ENCODE data around the gene ATP1B3.
"Not testable (repeated sequence)": the region's sequence is repeated elsewhere in the genome, so short reads cannot be mapped to it uniquely, and the experiment has no call there.

ATP1B3 gene

DNA sequence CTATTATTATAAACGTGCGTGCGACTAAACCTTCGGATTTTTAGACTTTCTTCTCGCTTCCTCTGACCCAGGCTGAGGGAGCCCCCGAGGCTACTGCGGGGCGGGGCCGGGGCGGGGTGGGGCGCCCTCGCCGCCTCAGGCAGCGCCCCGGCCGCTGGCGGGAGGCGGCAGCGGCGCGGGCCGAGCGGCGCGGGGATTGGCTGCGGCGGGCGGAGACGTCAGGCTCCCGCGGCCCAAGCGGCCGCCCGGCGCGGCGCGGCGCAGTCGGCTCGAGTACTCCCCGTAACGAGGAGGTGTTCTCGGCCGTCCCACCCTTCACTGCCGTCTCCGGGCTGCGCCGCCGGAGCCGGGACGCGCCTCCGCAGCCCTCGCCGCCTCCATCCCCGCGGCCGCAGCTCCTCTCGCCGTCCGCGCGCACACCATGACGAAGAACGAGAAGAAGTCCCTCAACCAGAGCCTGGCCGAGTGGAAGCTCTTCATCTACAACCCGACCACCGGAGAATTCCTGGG lies at the start of gene ATP1B3:
ATP1B3 (plus strand) TSS at position 263 of the 510 bp plus-strand sequence; CDS start at position 422, 159 bp downstream.
- no peak for DNase-seq

DNA sequence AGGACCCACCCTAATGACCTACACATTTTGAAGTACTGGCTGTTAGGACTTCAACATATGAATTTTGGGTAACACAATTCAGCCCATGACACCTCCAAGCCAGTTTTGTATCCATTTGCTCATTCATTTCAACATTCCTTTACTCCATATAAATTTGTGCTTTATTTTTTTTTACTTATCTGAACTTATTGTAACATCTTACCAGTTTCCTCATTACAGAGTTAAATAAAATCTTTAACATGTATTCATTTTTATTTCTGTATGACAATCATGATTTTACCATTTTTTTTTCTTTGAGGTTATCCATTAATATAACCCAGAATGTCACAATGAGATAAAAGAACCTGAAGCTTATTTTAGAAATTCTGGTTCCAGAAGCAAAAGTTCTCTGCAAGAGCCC lies 48.0 kb upstream of the ATP1B3 start:
- no peak for DNase-seq

DNA sequence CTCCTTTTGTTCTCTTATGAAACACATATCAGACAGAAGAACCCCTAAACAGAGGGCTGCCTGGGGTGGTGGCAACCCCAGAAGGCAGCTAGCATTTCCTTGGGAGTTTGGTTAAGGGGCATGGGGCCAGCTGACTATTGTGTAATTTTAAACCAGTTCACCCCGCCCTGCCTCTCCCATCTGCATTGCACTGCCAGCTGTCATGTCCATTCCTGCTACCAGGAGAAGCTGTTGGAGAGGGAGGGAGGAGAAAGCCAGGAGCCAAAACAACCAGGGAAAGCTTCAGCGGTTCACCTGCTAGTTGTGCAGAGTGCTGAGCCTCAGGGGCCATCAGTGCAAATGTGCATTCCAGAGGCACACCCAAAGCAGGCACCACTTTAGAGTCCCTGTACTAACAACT lies 47.6 kb upstream of the ATP1B3 start:
- peak; percentile 62 for DNase-seq

DNA sequence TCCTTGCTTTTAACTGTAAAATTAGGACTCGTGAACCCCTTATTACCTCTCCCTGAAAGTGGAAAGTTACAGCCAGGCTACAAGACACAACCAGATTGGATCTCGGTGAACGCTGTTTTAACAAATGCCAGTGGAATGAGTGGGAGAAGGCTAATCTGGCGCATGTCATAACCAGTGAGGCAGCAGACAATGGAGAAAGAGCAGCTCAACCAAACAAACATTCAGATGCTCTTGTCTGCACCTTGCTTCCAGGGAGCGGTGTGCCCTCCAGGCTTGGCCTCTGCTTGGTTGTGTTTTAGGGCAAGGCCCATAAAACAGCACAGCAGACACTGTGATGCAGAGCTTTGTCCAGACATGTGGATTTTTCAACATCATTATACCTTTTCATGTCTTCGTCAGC lies 45.9 kb upstream of the ATP1B3 start:
- no peak for DNase-seq

DNA sequence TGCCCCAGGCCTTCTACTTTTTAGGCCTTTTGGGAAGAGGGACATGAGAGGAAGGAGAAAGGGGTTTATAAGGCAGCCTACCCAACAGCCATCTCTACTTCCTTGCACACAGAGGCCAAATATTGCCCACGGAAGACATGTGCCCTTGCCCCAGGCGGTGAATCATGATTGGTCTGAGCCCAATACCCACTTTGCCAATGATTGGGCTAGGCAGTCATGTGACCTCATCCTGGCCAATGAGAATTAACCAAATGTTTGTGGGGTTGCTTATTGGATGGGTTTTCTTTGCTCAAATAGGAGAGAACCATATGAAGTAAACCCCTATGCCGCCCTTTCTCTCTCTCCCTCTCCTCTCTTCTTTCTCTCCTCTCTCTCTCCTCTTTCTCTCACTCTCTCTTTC lies 42.2 kb upstream of the ATP1B3 start:
- no peak for DNase-seq

DNA sequence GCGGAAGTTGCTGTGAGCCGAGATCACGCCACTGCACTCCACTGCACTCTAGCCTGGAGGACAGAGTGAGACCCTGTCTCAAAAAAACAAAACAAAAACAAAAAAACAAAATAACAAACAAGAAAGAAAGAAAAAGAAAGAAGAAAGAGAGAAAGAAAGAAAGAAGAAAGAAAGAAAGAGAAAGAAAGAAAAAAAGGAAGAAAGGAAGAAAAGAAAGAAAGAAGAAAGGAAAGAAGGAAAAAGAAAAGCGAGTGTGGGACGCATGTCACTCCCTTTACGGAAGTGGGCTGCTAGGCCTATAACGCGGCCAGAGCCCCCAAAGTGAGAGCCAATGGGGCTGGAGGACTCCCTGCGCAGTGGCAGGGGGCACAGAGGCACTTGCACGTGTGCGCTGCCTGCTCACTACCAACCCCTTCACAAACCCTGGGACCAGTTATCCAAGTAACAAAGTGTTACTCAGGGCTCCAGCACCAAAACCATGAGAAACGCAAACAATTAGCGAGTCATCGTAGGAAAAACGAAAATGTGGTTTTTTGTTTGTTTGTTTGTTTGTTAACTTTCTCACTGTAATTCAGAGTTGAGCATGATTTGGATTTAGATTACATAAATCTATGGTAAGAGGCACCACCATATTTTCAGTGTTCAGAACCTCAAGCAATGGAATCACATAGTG lies 40.8 kb upstream of the ATP1B3 start:
- no peak for DNase-seq

DNA sequence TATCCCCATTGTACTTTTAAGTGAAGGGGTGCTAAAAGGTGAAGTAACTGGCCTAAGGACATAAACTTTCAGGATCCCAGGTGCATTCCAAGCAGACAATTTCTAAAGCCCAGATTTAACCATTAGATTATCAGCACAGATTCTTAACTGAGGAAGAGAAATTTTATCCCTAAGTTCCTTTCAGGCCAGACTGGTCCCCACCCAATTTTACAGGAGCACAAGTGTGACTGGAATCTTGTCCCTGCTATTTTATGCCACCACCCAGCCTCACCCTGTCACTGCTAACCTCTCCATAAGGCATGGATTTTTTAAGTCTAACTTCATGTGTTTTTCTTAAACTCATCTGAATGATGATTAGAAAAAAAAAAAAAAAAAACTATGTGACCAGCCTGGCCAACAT lies 37.1 kb upstream of the ATP1B3 start:
- DNase-seq: no peak

DNA sequence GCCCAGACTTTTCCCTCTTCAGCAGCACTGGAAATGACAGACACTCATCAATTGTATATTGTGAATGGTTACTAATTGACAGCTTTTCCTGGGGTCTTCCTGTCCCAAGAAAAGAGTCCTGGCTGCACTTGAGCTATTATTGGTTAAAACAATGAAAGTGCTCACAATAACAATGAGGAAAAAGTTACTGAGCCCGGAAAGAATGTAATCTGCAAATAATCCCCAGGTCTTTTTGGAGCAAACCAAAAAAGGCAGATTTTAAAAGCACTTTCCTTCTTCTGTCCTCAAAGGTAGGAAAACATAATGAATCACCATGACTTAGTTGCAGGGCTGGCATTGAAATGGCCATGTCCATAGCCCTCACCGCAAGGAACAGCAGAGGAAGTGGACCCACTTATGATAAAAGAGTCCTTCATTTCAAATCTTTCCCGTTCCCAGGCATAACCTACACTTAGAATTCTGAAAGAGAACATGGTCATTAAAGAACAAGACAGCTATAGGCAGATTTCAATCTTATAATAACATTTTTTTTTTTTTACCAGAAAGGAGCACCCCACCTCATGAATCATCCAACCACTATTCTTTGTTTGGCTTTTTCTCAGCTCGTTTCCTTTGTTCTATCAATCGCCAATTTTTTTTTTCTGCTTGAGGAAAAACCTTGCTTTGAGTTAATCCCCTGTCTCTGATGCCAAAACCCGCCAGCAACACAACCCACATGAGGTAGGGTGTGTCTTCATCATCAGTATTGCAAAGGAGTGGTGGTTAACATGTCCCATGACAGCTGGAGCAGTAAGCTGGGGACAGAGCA lies 35.5 kb upstream of the ATP1B3 start:
- DNase-seq: no peak

DNA sequence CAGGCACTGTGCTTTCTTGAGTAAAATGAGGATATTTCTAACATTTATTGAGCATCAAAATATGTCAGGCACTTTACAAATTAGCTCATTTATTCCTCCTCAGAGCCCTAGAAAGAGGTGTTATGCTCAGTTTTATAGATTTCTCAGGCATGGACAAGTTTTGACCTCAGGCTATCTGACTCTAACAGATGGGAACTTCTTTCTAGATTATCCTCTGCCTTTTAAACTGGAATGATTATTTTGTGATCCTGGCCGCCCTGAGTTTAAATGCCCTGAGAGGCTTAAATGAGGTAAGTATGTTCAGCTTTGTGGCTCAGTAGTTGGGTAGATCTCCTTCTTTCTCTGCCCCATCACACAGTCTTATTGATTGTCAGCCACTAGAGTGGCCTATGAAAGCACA lies 32.3 kb upstream of the ATP1B3 start:
- DNase-seq: no peak

DNA sequence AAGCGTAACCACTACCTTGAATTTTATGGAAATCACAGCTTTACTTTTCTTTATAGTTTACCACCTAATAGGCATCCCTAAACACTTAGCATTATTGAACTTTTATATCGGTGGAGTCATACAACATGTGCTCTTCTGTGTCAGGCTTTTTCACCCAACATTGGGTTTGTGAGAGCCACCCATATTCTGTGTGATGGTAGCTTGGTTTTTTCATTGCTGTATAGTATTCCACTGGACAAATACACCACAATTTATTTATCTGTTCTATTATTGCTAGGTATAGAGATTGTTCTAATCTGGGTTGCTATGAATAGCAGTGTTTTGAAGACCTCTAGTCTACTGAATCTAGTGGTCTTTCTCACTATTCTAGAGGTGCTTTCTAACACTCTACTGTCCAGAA lies 31.6 kb upstream of the ATP1B3 start:
- no peak for DNase-seq

DNA sequence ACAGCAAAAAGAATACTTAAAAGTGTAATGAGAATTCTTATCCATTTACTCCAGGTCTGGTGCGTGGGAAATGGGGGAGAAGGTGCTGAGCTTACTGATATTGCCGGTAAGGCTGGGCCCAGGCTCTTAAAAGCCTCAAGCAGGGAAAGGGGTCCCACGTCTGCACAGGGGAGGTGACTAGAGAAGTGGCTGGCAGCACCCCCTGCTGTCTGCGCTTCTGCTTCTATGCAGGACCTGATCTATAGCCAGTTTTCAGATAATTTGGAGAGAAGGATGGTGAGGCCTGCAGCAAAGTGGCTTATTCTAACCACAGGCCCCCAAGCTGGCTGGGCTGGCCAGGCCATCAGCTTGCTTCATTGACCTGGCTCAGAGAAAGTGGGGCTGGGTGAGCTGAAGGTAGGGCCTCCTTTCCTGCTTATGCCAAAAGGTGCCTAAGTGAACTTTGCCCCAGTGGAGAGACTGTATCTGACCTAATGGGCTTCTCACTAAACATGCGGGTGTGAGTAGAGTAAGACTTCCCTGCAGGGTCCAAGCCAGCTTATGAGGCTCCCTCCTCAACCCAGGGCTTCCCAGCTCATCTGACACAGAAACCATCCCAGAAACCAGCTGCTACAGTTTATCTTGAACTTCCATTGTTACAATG lies 30.9 kb upstream of the ATP1B3 start:
- DNase-seq: no peak

DNA sequence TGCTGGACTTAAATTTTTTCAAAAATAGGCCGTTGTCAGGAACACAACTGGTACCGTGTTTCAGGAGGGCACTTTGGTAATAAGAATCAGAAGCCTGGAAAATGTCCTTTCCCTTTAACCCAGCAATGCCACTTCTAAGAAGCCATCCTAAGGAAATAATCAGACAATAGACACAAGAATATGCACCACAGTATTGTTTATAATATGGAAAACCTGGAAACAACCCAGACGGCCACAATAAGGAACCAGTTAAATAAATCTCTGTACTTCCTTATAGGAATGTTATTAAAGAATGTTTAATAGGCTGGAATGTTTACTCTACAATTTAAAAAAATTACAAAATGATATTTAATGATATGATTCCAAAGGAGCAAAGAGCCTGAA lies 30.4 kb upstream of the ATP1B3 start:
- DNase-seq: no peak

DNA sequence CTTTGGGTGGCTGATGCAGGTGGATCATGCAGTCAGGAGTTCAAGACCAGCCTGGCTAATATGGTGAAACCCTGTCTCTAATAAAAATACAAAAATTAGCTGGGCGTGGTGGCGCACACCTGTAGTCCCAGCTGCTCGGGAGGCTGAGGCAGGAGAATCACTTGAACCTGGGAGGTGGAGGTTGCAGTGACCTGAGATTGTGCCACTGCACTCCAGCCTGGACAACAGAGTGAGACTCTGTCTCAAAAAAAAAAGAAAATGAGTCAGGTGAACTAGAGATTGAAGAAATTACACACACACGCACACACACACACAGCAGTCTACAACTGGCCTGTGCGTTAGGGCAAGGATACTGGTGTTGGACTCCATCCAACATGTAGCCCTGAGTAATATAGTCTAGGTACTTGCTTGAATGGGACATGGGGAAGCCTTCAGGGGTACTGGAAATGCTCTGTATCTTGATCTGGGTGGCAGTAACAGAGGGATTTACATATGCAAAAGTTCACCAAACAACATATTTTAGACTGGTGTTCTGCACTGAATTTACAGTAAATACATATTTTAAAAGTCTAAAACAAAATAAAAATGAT lies 28.2 kb upstream of the ATP1B3 start:
- not testable (repeated sequence) for DNase-seq

DNA sequence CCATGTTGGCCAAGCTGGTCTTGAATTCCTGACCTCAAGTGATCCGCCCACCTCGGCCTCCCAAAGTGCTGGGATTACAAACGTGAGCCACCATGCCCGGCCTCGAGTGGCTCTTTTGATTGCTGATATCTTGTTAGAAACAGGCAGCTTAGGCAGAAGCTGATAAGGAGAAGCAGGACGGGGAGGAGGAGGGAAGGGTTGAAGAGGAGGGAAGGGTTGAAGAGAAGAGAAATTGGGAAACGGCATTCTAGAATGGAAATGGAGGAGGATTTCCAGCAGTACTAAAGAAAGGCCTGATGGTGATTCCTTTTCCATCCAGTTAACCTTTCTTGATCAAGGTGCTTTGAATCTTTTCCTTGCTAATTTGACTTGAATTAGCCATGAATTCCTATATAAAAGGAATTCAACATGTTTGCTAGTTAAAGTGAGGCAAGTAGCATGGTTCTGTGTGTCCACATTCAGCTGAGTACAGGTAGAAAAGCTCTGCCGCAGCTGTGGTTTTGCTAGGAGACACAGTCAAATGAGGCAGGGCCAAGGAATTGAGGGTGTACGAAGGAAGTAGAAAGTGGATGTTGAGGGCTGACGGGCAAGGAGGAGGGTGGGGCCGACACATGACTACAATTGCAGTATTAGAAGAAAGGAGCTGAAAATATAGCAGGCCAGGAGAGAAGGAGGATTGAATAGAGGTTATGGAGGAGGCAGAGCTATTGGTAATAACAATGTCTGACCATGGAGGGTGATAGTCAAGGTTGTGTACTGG lies 27.2 kb upstream of the ATP1B3 start:
- no peak for DNase-seq

DNA sequence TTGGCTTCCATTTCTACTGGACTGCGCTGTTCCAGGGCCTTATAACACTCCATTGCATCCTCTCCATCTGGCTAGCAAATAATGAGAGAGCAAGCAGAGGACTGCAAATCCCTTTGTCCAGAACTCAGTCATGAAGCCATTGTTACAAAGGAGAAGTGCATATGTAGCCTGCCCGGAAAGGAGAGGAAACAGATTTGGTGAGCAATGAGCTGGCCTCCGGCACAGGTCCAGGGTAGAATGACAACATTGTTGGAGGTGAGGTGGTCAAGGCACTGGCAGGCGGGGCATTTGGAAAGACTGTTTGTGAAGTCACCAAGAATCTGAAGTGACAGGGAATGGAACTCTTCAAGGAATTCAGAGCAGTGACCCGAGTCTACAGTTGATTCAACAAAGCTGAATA lies 25.0 kb upstream of the ATP1B3 start:
- no peak for DNase-seq

DNA sequence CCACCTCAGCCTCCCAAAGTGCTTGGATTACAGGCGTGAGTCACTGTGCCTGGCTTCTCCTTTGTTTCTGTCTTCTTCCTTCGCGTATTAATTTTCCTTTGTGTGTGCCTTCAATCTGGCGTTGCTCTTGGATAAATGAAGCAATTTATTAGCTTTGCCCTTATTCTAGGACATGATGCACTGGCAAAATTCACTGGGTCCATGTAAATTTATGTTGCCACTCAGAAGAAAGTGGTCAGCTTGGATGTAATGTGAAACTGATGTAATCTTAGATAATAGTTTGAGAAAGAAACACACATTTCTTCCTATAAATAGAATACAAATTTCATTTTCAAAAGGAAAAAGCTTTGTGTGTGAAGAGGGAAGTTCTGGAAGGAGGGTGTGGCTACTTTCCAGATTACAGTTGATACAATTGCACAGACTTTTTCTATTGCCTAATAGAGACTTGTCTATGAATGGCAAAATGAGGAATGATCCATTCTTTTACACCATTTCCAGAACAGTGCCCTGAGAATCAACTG lies 23.3 kb upstream of the ATP1B3 start:
- no peak for DNase-seq

DNA sequence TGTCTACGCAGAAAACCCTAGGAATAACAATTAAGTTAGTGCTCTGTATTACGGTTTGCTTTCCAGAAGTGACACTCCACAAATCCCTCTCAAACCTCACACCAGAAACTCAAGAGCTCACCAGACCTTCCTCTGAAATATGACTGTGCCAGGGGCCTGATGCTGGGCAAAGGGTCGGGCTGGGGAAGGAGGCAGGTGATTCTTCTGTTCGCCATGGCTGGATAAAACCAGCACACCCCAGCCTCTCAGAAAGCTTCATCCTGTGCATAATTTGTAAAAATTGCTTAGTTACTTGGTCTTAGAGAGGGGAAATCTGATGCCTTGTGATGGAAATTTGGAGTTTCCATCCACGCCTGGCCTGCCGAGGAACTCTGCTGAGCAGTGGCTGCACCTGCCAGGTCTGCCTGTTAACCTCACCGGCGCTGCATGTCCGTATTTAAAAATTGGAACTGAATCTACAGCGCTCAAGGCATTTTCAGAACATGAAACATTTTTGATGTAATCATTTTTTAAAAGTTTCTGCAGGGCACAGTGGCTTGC lies 22.7 kb upstream of the ATP1B3 start:
- no peak for DNase-seq

DNA sequence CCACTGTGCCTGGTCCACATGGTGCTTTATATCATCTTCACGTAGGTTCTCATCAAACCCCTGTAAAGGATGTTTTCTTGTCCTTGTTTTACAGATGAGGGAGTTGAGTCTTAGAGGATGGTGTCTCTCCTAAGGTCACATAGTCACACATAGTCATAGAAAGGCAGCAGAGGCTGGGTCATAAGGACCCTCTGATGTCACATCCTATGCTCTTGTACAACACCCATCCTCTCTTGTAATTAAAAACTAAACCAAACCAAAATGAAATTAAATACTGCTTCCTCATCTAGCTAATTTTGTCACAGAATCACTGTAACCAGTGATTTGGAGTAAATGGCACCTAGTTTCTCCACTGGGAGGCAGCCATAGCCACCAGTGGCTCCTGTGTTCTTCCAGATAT lies 21.8 kb upstream of the ATP1B3 start:
- DNase-seq: no peak

DNA sequence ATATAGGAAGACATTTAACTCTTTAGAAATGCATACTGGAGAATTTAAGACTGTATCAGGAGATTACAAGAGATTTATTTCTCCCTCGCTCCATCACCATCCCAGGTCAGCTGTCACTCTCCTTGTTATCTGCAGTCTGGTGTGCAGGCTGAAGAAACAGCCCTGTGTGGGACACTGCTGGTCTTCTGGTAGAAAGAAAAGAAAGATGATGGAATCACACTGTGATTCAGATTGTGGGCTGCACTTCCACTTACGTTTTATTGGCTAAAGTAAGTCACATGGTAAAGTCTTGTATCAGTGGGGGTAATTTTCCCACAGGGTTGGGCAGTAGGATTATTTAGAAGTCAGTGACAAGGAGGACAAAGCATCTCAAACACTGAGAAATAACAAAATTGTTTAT lies 18.1 kb upstream of the ATP1B3 start:
- no peak for DNase-seq

DNA sequence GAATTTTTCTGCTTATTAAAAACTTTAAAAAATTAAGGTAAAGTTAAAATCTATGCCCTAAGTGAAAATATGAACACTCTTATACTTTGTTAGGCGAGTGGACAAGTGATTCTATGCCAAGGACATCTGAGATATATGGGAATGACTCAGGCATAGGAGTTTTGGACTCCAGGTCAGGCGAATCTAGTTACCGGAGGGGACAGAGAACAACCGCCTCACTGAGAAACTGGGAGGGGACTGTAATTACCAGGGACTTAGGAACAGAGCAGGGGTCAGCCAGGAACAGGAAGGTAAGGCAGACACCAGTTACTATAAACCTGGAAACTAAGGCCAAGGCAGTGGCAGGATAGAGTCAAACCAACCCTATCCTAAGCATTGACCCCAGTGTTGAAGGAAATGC lies 16.8 kb upstream of the ATP1B3 start:
- DNase-seq: no peak

DNA sequence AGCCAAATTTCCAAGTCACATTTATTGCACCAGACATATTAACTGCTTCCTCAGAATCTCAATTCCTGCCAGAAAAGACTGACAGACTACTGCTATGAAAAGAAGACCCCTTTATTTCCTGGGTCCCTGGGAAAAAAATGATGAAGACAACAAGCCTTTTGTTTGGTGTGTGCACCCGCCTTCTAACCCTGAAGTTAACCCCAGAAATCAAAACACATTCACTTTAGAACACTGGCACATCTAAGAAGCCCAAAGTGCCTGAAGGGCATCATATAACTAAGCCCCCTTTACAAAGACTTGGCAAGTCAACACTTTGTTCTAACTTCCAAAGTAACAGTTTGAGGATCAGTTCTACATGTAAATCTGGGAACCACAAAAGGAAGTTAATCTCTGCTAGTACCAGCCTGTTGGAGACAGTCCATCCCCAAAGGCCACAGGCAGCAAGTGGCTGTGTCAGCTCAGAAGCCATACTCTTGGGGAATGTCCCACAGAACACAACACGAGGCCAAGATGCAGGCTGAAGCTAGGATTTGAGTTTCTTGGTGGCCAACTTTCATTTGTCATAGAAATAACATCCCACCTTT lies 16.3 kb upstream of the ATP1B3 start:
- DNase-seq: no peak
